CD4-positive, alpha-beta T cell treated with Interleukin-6 at 100 ng/mL for 8 hours (primary cell): Measurements from ENCODE around the gene SMU1.

ENCODE experiments used
- DNase-seq: peaks from one replicate; pipeline ENCODE4 v3.0.0-alpha.2; 2020; ENCODE audit warnings: mixed read lengths, low spot score

SMU1 gene

DNA sequence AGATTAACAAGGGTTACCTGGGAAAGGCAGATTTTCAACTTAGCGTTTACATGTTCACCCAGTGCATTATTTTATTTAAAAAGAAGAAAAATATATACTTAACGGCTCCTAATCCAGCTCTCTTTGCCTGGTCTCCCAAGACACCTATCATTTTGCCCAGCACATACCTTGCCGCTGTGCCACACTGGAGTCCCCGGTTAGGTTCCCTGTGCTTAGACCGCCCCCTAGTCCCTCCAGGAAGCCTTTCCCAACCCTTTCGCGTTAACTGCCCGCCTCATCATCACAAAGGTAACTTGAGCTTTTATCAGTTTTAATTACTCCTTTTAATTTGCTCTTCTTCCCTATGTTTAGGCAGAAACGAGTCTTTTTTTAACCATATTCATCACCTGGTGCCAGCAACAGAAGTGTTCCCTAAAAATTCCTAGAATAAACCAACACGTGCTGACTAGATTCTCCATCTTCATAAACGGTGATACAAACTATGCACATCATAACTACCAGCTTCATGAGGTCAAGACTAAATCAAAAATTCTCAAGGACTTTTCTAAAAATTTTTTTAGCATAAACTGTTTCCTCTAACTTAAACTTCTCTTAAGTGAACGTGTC lies 31.7 kb downstream of the SMU1 start:
- DNase-seq = no peak

DNA sequence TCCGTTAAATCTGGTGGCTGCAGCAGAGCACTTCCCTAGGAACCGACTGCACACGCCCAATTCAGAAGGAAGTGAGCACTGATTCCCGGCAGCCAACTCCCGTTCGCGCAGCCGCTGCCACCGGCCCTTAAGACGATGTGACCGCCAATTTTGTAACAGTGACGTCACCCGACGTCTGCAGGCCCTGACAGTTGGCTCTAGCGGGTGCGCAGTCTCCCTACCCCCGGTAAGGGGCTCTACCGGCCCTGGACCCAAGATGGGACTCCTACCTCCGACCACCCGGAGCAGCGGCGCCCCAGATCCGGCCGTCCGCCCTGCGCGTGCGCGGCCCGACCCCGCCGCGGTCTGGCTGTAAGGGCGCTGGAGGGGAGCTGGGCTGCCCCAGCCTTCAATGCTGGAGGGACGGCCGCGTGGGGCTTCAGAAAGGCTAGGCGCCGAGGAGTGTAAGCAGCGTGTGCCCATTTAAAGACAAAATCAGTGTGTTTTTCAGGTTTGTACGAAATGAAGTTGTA lies 32.3 kb downstream of the SMU1 start:
- peak; percentile 49 for DNase-seq

DNA sequence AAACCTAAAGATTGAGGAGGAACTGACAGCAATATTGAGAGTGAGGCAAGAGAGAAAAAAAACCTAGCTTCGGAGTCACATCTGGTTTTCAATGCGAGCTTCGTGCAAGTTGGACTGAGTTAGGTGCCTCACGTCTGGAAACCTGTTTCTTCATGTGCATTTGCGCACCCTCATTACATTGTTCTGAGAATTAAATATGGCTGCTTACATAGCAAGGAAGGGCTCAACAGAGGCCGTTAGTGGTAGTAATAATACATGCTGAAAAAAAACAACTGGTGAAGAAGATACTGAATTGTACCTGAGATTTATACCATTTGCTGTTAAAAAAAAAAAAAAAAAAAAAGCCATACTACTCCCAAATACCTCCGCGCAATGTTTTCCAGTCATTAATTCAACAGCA lies 32.8 kb downstream of the SMU1 start:
- DNase-seq = no peak

DNA sequence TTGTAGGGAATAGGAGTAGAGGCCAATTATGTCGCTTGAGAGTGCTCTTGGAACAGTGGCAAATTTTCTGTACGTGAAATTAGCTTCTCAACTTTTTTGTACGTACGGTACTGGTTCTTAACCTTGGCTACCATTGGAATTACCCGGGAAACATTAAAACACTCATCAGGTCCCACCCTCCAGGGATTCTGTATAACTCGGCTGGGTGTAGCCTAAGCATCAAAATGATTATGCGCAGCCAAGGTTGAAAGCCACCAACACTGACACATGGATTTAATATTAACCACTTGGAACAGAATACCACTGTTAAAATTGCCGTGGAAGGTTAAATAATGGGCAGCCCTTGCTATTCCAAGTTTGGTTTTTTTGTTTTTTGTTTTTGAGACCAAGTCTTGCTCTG lies 34.0 kb downstream of the SMU1 start:
- DNase-seq = no peak

DNA sequence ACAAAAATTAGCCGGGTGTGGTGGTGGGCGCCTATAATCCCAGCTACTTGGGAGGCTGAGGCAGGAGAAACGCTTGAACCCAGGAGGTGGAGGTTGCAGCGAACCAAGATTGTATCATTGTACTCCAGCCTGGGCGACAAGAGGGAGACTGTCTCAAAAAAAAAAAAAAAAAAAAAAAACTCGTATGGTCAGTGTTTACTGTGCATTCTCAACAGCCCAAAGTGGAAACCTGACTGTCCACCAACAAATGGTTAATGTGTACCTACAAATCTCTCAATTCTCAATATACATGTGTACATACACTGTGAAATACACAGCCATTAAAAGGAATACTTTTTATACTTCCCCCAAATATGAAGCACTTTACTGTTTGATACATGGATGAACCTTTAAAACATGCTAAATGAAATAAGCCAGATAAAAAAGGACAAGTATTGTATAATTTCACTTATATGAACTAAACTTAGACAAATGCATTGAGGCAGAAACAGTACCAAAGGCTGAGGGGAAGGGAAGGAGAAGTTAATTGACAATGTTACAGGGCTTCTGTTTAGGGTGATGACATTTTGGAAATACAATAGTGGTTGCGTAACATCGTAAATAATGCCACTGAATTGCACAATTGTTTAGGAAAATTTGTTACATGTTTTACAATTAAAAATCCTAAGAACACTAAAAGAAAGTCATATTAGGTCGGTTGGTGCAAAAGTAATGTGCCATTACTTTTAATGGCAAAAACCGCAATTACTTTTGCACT lies 34.9 kb downstream of the SMU1 start:
- no peak for DNase-seq

DNA sequence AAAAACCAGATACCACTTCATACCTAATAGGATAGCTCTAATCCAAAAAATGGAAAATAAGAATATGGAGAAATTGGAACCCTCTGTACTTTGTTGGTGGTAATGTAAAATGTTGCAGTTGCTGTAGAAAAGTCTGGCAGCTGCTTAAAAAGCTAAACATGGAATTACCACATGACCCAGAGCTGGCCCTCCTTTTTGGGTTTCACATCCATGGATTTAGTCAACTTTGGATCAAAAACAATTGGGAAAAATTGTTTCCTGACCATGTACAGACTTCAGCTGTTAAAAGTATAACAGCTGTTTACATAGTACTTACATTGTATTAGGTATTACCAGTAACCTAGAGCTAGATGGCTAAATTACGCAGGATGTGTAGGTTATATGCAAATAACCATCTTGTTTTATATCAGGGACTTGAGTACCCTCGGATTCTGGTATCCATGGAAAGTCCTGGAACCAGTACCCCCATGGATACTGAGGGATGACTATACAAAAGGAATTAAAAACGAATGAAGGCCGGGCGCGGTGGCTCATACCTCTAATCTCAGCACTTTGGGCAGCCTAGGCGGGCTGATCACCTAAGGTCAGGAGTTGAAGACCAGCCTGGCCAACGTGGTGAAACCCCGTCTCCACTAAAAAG lies 35.6 kb downstream of the SMU1 start:
- no peak for DNase-seq

DNA sequence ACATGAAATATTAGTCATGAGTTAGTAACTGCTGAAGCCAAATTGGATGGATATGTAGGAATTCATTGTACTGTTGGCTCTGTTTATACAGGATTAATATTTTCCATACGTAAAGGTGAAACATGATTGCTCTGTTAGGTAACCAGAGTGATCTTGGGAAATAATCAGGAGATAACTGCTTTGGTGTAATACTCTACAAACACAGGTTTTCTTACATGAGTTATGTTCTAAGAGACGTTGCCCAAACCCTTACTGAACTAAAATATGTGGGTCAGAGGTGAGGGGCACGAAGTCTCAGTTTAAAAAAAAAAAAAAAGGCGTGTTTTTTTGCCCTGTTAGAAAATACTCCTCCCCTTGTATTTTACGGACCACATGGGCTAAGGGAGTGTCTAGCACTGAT lies 43.6 kb downstream of the SMU1 start:
- no peak for DNase-seq

DNA sequence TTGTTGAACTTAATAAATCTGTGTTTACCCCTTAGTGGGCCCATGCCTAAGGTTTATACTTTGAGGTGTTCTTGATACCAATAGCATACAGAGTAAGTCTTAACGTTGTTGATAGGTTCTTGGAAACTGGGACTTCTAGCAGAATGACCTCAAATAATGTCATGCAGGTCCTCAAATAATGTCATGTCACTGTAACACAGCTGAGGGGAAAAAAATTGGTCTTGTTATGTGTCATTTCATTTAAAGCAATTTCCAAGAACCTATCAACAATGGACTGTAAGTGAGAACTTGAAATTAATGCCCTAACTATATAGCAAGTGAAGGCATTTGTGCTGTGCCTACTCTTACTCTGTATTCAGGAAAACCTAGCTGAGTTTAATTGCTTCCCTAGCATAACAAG lies 44.2 kb downstream of the SMU1 start:
- DNase-seq = no peak

DNA sequence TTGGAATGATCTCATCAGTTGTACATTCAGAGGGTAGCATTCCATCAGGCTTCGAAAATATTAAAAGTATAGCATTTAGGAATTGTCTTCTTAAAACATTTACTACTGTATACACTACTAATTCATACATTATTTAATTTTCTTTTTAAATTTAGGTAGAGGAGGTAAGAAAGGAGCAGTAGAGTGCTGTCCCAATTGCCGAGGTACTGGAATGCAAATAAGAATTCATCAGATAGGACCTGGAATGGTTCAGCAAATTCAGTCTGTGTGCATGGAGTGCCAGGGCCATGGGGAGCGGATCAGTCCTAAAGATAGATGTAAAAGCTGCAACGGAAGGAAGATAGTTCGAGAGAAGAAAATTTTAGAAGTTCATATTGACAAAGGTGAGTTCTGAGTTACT lies 46.2 kb downstream of the SMU1 start:
- DNase-seq = no peak

DNA sequence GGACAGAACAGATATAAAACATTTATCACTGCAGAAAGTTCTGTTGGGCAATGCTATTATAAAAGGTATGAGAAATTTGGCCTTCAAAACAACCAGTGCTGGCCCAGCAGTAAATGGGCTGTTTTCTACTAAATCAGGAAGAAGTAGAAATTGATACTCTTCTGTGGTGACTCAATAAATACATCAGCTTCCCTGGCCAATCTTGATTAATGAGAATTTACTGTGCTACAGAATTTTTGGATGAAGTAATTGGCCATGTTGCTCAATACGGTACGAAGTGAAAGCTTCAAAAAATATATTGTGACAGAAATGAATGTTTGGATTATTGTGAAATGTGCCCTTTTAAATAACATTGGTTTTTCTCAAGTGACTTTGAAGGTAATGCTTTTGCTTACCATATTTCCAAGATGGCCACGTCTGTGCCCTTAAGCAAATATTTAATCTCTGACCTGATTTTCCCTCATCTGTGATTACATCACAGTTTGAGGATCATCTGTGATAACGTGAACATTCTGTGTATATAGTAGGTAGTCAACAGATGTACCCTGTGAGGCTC lies 47.2 kb downstream of the SMU1 start:
- DNase-seq = no peak

DNA sequence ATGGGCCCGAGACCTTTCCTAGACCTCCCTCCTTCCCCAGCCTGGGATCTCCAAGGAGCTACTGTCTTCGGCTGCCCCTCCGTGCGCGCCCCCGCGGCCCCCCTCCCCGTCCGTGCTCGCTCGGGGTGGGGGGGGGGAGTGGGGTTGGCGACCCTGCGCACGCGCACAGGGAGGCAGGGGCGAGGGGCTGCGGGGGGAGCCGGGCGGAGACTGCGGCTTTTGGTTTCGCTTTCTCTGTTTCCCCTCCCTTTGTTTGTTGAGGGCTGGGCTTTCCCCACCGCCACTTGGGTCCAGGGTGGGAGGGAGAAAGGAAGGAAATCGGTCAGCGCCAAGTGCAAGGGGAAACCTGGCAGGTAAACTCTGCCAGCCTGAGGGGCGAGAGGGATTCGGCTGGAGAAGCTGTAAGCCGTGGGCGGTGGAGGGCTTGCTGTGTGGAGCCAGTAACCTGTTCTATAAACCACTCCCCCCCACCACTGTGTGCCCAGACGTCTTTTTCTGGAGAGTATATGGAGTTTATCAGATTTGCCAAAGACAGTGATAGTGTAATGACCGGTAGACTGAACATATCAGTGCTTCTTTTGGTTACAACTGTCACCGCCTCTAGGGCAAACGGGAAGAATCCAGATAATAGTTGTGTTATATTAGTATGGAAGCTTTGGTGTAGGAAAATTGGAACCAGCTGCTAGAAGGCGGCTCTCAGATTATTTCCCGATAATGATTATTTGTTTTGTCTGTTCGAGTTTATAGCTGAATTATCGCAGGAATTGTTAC lies 50.7 kb downstream of the SMU1 start:
- DNase-seq = peak; percentile 81

DNA sequence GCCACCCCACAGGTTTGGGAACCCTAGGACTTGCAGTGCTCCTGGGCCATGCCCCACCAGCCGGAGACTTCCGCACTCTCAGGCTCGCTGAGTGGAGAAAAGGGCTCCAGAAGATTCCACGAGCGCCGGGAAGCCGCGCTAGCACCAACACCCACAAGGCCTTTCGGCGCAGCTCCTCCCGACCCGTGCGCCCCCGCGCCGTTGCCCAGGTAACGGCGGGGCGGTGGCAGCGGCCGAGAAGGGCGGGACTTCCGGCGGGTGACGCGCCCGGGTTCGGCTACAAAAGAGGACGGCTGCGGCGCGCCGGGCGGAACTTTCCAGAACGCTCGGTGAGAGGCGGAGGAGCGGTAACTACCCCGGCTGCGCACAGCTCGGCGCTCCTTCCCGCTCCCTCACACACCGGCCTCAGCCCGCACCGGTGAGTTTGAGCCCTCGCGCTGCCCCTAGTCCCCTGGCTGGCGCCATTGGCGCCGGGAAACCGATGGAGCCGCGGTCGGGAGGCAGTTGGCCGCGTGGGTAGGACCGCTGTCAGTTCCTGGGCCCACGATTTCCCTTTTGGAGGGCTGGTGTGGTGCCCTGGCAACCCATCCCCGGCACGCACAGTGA lies 51.4 kb downstream of the SMU1 start, which contains the start of gene DNAJA1:
Gene DNAJA1 (plus strand): TSS at position 308 of the 606 bp plus-strand sequence. CDS start 1,212 bp downstream, outside the sequence.
- peak; percentile 93 for DNase-seq

DNA sequence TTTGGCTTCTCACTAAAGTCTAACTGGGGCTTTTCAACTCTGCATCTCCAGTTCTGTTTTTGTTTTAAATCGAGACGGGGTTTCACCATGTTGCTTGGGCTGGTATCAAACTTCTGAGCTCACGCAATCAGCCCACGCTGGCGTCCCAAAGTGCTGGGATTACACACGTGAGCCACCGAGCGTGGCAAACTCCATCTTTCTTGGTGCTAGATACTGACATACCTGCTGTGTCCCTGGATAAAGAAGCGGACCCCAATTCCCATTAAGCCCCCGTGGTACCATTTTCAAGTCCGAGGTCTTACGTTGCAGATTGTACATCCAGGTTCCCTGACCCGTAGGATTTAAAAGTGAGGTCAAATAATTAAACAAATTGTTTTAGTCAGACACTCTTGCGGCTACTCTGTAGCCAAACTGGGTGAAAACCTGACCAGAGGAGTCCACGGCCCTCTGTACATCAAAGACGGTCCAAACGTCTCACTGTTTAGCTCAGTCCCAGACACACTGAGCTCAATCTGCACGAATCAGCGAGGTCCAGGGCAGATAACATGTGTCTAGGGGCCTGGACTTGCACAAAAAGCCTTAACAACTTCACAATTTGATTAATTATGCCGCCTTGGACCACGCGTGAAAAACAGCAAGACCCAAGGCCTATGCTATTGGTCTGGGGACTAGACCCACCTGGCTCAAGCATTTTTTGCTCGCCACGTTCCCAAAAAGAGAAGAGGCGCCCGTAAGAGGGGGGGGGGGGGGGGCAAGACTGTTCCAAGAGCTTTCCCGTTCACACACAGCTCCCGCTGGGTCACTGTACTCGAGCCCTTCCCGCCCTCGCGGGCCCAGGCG lies 52.1 kb downstream of the SMU1 start:
- no peak for DNase-seq

DNA sequence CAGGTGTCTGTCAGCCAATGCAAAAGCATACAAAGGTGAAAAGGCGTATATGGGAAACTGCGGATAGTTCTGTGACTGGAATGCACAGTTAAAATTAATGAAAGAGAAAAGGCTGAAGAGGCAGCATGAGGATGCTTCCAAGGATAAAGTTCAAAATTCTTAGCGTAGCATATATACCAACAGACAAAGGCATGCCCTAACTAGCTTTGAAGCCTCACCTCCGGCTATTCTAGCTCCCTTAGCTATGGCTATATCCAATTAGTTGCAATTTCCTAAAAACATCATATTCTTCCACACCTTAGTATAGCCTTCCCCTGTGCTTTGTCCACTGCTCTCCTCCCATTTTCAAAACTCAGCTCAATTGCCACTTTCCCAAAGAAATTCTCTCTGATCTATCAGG lies 52.8 kb downstream of the SMU1 start:
- no peak for DNase-seq

DNA sequence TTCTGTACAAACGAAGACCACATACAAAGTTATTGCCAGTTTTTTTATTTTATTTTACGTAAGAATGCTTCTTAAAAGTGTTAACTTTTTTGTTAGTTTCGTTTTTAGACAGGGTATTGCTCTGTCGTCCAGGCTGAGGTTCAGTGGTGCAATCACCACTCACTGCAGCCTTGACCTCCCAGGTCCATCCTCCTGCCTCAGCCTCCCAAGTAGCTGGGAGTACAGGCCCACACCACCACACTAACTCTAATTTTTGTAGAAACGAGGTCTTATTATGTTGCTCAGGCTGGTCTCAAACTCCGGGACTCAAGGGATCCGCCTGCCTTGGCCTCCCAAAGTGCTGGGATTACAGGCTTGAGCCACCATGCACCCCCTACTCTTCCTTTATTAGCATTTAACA lies 53.7 kb downstream of the SMU1 start:
- no peak for DNase-seq

DNA sequence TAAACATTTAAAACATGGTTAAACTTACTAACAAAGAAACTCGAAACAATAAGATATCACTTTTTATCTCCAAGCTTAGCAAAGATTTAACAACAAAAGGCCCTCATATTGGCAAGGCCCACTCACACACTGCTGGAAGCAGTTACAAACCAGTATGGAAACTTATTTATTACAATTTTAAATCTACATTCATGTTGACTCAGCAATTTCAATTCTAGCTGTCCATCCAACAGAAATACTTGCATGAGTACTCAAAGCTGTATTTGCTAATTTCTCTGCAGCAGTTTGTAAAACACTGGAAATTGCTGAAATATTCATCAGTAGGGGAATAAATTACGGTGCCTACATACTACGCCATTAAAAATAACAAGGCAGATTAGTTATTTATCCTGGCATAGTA lies 54.2 kb downstream of the SMU1 start:
- no peak for DNase-seq

DNA sequence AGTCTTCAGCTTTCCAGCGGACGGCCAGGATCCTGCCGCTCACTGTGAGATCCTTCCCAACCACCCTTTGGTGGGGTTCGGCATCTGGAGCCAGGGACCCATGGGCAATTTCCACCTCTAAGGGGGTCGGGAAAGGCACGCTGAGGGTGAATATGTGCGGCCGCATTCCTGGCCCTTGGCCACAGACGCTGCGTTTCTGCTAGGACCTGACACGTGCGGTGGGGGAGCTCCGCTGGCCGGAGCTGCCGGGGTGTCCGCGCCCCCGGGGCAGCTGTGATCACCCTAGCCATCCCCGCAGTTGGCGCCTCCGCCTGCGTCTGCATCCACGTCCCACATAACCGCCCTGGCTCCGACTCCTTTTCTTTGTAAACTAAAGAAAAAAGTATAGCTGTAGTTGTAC lies 56.7 kb downstream of the SMU1 start:
- DNase-seq = no peak

DNA sequence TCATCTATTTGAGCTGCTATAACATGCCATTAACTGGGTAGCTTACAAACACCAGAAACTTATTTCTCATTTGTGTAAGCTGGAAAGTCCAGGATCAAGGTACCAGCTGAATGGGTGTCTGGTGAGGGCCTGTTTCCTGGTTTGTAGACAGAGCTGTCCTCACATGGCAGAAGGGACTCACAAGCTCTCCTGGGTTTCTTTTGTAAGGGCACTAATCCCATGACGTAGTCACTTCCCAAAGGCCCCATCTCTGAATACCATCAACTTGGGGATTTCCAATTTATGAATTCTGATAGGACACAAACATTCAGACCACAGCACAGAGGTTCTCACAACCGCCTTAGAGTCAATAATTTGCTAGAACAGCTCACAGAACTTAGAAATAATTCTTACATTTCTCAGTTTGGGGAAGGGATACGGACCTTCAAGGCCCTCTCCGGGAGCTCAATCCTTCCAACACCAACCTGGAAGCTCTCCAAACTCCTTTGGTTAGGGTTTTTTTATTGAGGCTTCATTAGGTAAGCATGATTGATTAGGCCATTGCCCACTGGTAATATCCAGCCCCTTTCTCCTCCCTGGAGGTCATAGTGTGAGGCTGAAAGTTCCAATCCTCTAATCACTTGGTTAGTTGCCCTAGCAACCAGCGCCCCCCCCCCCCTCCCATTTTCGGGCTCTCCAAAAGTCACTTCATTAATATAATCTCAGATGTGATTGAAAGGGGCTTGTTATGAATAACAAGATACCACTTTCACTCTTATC lies 59.0 kb downstream of the SMU1 start:
- no peak for DNase-seq

DNA sequence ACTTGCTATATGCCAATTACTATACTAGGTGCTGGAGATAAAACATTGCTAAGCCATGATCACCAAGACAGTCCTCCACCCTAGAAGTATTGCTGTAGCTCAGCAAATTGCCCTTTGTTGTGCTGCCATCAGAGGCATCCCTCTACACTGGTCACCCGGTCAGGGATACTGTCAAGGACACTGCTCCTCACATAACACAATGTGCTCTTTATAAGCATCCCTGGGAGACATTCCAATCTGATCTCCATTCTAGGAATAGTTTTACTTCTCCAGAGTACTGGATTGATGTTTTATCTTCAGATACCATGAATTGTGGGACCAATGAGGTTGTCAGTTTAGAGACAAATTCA lies 61.8 kb downstream of the SMU1 start:
- no peak for DNase-seq
